OCI-LY3 (cell line): ENCODE results near the gene PPL.

Experiments used
- CTCF ChIP-seq: fragments of 200-600, 300-600 bp; sonication (generic); IDR thresholded peaks from 2 replicates; pipeline ENCODE4 v1.5.1; 2014; ENCODE audit warnings: antibody characterized with exemption, low read length, low read depth
- EZH2phosphoT487 ChIP-seq: fragments of 200-600 bp; shearing (Covaris generic); IDR thresholded peaks from 2 replicates; pipeline ENCODE4 v1.6.1; 2018; ENCODE audit warnings: antibody characterized with exemption, mixed run types, low read depth

GRCh38 chr16:4904108-4904941 lies 32.6 kb downstream of the PPL start:
- TF ChIP-seq CTCF (no peak), EZH2phosphoT487 (no peak)
